IMR-90 (cell line): ENCODE data around the gene MAGEB10. TPM values are rescaled to one million over a fixed set of nuclear protein-coding genes. Genes with fewer than 3 reads are reported as not detected.

Experiments
- ATAC-seq: fragments of 200-7000 bp; cut with Tn5 transposase; 2 replicates; pipeline ENCODE4 v1.9.1; 2020; ENCODE audit warnings: low read depth, mild to moderate bottlenecking, moderate library complexity
- BruUV-seq: library from RNA; stranded (reverse); fragments of 400-500 nt; replicated peaks from 2 replicates; lab custom pipeline; 2021; lab: Mats Ljungman, UMichigan
- CTCF ChIA-PET: fragments of 300-600 bp; formaldehyde crosslinking; extraction: SDS; loops from one replicate; lab custom pipeline; 2021; ENCODE audit warnings: antibody characterized with exemption; lab: Yijun Ruan, JAX
- POLR2A ChIA-PET: fragments of 300-600 bp; sonication (Branson Sonifier 250); formaldehyde crosslinking; loops from one replicate; lab custom pipeline; 2022; ENCODE audit warnings: antibody characterized with exemption; ENCODE audit not compliant: unreplicated experiment; lab: Charles Lee
- DNase-seq: peaks from one replicate; pipeline ENCODE4 v3.0.0; 2013
- H2AFZ ChIP-seq: replicated peaks from 2 replicates; pipeline ENCODE3; 2013; ENCODE audit warnings: low read length, mild to moderate bottlenecking; ENCODE audit not compliant: poor library complexity
- H2AK5ac ChIP-seq: 2 replicates; pipeline ENCODE4 v1.6.1; 2013; ENCODE audit warnings: low read depth, low read length, inconsistent platforms
- H2AK9ac ChIP-seq: replicated peaks from 2 replicates; pipeline ENCODE3; 2013; ENCODE audit warnings: mild to moderate bottlenecking, low read depth, low read length, moderate library complexity; ENCODE audit not compliant: poor library complexity
- H2BK120ac ChIP-seq: 2 replicates; pipeline ENCODE4 v1.6.1; 2013; ENCODE audit warnings: low read depth, low read length, inconsistent platforms
- H2BK15ac ChIP-seq: 3 replicates; pipeline ENCODE4 v1.6.1; 2013; ENCODE audit warnings: low read depth, low read length, inconsistent platforms
- H2BK20ac ChIP-seq: 2 replicates; pipeline ENCODE4 v1.6.1; 2013; ENCODE audit warnings: low read depth, mild to moderate bottlenecking, inconsistent platforms, low read length, moderate library complexity
- H2BK5ac ChIP-seq: 2 replicates; pipeline ENCODE4 v1.6.1; 2013; ENCODE audit warnings: mild to moderate bottlenecking, low read depth, low read length, inconsistent platforms; ENCODE audit not compliant: poor library complexity, severe bottlenecking
- H3K14ac ChIP-seq: replicated peaks from 2 replicates; pipeline ENCODE4 v1.6.1; 2013; ENCODE audit warnings: low read depth, low read length, inconsistent platforms
- H3K18ac ChIP-seq: 2 replicates; pipeline ENCODE4 v1.6.1; 2013; ENCODE audit warnings: low read depth, low read length, control low read depth
- H3K23ac ChIP-seq: 2 replicates; pipeline ENCODE4 v1.6.1; 2013; ENCODE audit warnings: low read depth, low read length, inconsistent platforms
- H3K27ac ChIP-seq: 2 replicates; pipeline ENCODE4 v1.5.1; 2013; ENCODE audit warnings: mild to moderate bottlenecking, control low read depth, low read length; ENCODE audit not compliant: insufficient read depth
- H3K27me3 ChIP-seq: 2 replicates; pipeline ENCODE4 v1.6.1; 2013; ENCODE audit warnings: low read length; ENCODE audit not compliant: control insufficient read depth, insufficient read depth
- H3K36me3 ChIP-seq: 2 replicates; pipeline ENCODE4 v1.6.1; 2013; ENCODE audit warnings: low read length, mixed read lengths; ENCODE audit not compliant: control insufficient read depth, insufficient read depth
- H3K4ac ChIP-seq: 2 replicates; pipeline ENCODE4 v1.6.1; 2013; ENCODE audit warnings: low read depth, low read length, inconsistent platforms
- H3K4me1 ChIP-seq: 2 replicates; pipeline ENCODE4 v1.6.1; 2013; ENCODE audit warnings: low read length, mixed read lengths; ENCODE audit not compliant: control insufficient read depth, insufficient read depth
- H3K4me2 ChIP-seq: 2 replicates; pipeline ENCODE4 v1.6.1; 2013; ENCODE audit warnings: low read depth, mild to moderate bottlenecking, control low read depth, low read length, moderate library complexity
- H3K4me3 ChIP-seq: 2 replicates; pipeline ENCODE4 v1.5.1; 2013; ENCODE audit warnings: low read depth, mild to moderate bottlenecking, control low read depth, low read length, moderate library complexity; ENCODE audit not compliant: insufficient read depth
- H3K56ac ChIP-seq: 2 replicates; pipeline ENCODE4 v1.6.1; 2013; ENCODE audit warnings: low read length, inconsistent platforms; ENCODE audit not compliant: insufficient read depth; ENCODE audit errors: extremely low read depth
- H3K79me1 ChIP-seq, 2 experiments: 2 replicates each; pipeline ENCODE4 v1.6.1; 2013; ENCODE audit warnings: low read length in 2 of 2, inconsistent platforms in 1 of 2, low read depth in 1 of 2
- H3K9ac ChIP-seq: 2 replicates; pipeline ENCODE4 v1.6.1; 2013; ENCODE audit warnings: low read depth, low read length, control low read depth
- H3K9me1 ChIP-seq: 2 replicates; pipeline ENCODE4 v1.6.1; 2013; ENCODE audit warnings: low read length, inconsistent platforms; ENCODE audit not compliant: insufficient read depth
- H3K9me3 ChIP-seq: 2 replicates; pipeline ENCODE4 v1.6.1; 2013; ENCODE audit warnings: low read length; ENCODE audit not compliant: control insufficient read depth, insufficient read depth
- H4K20me1 ChIP-seq: 2 replicates; pipeline ENCODE4 v1.6.1; 2013; ENCODE audit warnings: low read length, inconsistent platforms; ENCODE audit not compliant: insufficient read depth
- H4K5ac ChIP-seq: 2 replicates; pipeline ENCODE4 v1.6.1; 2013; ENCODE audit warnings: mild to moderate bottlenecking, low read depth, low read length, control low read depth
- H4K8ac ChIP-seq, 2 experiments: 2 replicates each; pipeline ENCODE4 v1.6.1; 2013; ENCODE audit warnings: low read depth in 2 of 2, low read length in 2 of 2, control low read depth in 1 of 2, inconsistent platforms in 1 of 2
- H4K91ac ChIP-seq: 2 replicates; pipeline ENCODE4 v1.6.1; 2013; ENCODE audit warnings: low read depth, low read length, inconsistent platforms; ENCODE audit not compliant: insufficient read depth
- CEBPB ChIP-seq: IDR thresholded peaks from 2 replicates; pipeline ENCODE4 v1.6.1; 2012; ENCODE audit warnings: low read depth, low read length, improper control_type of control experiment
- CTCF ChIP-seq: conservative IDR thresholded peaks from 2 replicates; pipeline ENCODE4 v1.5.1; 2012; ENCODE audit warnings: mild to moderate bottlenecking, low read depth, low read length, improper control_type of control experiment
- ELK1 ChIP-seq: fragments of 150-350 bp; IDR thresholded peaks from 2 replicates; pipeline ENCODE4 v1.6.1; 2016; ENCODE audit warnings: low read depth, mild to moderate bottlenecking, low read length, moderate library complexity, borderline replicate concordance
- FOS ChIP-seq: fragments of 150-350 bp; IDR thresholded peaks from 2 replicates; pipeline ENCODE4 v1.6.1; 2016; ENCODE audit warnings: low read depth, low read length
- MAFK ChIP-seq: IDR thresholded peaks from 2 replicates; pipeline ENCODE4 v1.6.1; 2012; ENCODE audit warnings: low read depth, low read length, improper control_type of control experiment
- MXI1 ChIP-seq: IDR thresholded peaks from 2 replicates; pipeline ENCODE4 v1.6.1; 2012; ENCODE audit warnings: low read depth, mild to moderate bottlenecking, low read length, moderate library complexity, borderline replicate concordance
- POLR2A ChIP-seq: IDR thresholded peaks from 2 replicates; pipeline ENCODE4 v1.6.1; 2012; ENCODE audit warnings: mild to moderate bottlenecking, low read depth, low read length
- RCOR1 ChIP-seq: IDR thresholded peaks from 2 replicates; pipeline ENCODE4 v1.6.1; 2012; ENCODE audit warnings: mild to moderate bottlenecking, low read length, improper control_type of control experiment; ENCODE audit not compliant: insufficient replicate concordance
- RFX5 ChIP-seq: IDR thresholded peaks from 2 replicates; pipeline ENCODE4 v1.8.0; 2012; ENCODE audit warnings: low read depth, mild to moderate bottlenecking, low read length, moderate library complexity
- SMC3 ChIP-seq: fragments of 150-350 bp; IDR thresholded peaks from 2 replicates; pipeline ENCODE4 v1.6.1; 2016; ENCODE audit warnings: low read depth, mild to moderate bottlenecking, antibody characterized with exemption, low read length, moderate library complexity
- dilution Hi-C: fragments of 300-500 bp; cut with HindIII; formaldehyde crosslinking; loops from one replicate; pipeline ENCODE4 v1.14.3; 2018; ENCODE audit warnings: low sequenced_read_pairs; ENCODE audit not compliant: unreplicated experiment
- in situ Hi-C: fragments of 300-500 bp; cut with MboI; formaldehyde crosslinking; loops from 3 replicates; pipeline ENCODE4 v1.14.3; 2019; ENCODE audit warnings: low sequenced_read_pairs, inconsistent platforms, mixed read lengths
- intact Hi-C: fragments of 100-400 bp; cut with micrococcal nuclease; formaldehyde crosslinking; loops from 2 replicates; pipeline ENCODE4 v1.10.0; 2022
- polyA plus RNA-seq, 3 experiments: library from polyadenylated mRNA; depleted of rRNA; stranded (reverse); fragments of >200 nt; gene quantifications; 2 replicates each; pipeline ENCODE4 v1.2.3, GENCODE V29; 2012; ENCODE audit warnings: low replicate concordance in 1 of 3
- total RNA-seq: library from RNA; depleted of rRNA; stranded (reverse); fragments of >200 nt; gene quantifications from 2 replicates; pipeline ENCODE4 v1.2.3, GENCODE V29; 2012

Gene MAGEB10
- total and polyA plus RNA-seq, 2 of the 4 experiments (the other 2 are of a cell fraction): not detected

GRCh38 chrX:27860337-27860736 is 52.5 kb downstream of the MAGEB10 start:
- Histone ChIP-seq H3K79me1 (no peaks in the 10 kb centered on the region), H2BK120ac (no peak overlapping the region), H3K27ac (no peak overlapping the region), H2BK15ac (no peak overlapping the region), H4K20me1 (no peaks in the 10 kb centered on the region), H3K4me1 (no peaks in the 10 kb centered on the region), H3K27me3 (no peaks in the 10 kb centered on the region), H3K4me3 (no peak overlapping the region), H2AK9ac (no peak overlapping the region), H3K36me3 (no peaks in the 10 kb centered on the region), H2BK5ac (no peak overlapping the region), H3K56ac (no peak overlapping the region), H4K8ac (no peak overlapping the region), H2AFZ (no peak overlapping the region), H4K5ac (no peak overlapping the region), H3K18ac (no peak overlapping the region), H3K9me1 (no peaks in the 10 kb centered on the region), H3K14ac (no peak overlapping the region), H3K9me3 (no peaks in the 10 kb centered on the region), H4K91ac (no peak overlapping the region), H2AK5ac (no peak overlapping the region), H3K9ac (no peak overlapping the region), H2BK20ac (no peak overlapping the region), H3K23ac (no peak overlapping the region), H3K4me2 (no peak overlapping the region), H3K4ac (no peak overlapping the region)
- DNase-seq (no peak), ATAC-seq (no peak)
- no TSS peak for BruUV-seq
- intact Hi-C loops (no loop called here), dilution Hi-C loops (no loop called here), in situ Hi-C loops (no loop called here)
- no peak for TF ChIP-seq RCOR1
- no peak for TF ChIP-seq RFX5
- TF ChIP-seq MAFK: no peak
- no peak for TF ChIP-seq FOS
- no peak for TF ChIP-seq POLR2A
- TF ChIP-seq MXI1: no peak
- no peak for TF ChIP-seq SMC3
- TF ChIP-seq CEBPB: no peak
- no peak for TF ChIP-seq CTCF
- TF ChIP-seq ELK1: no peak
- ChIA-PET CTCF (no interaction called here), POLR2A (no interaction called here)
